Mesendoderm (in vitro differentiated cells): ENCODE data around the gene TM9SF4. TPM values are rescaled to one million over a fixed set of nuclear protein-coding genes. Genes with fewer than 3 reads are reported as not detected.

Experiments
- DNase-seq: peaks from one replicate; pipeline ENCODE4 v3.0.0; 2013
- H2AK5ac ChIP-seq: 2 replicates; pipeline ENCODE4 v1.6.1; 2013; ENCODE audit warnings: low read length, inconsistent platforms
- H2BK120ac ChIP-seq: 2 replicates; pipeline ENCODE4 v1.6.1; 2013; ENCODE audit warnings: low read depth, mild to moderate bottlenecking, low read length, moderate library complexity, mixed read lengths
- H2BK15ac ChIP-seq: replicated peaks from 2 replicates; pipeline ENCODE4 v1.6.1; 2013; ENCODE audit warnings: low read depth, mild to moderate bottlenecking, moderate library complexity
- H2BK5ac ChIP-seq: 2 replicates; pipeline ENCODE4 v1.6.1; 2013; ENCODE audit warnings: low read length, inconsistent platforms
- H3K18ac ChIP-seq: 2 replicates; pipeline ENCODE4 v1.6.1; 2013; ENCODE audit warnings: mild to moderate bottlenecking, low read length, mixed read lengths
- H3K23ac ChIP-seq: one replicate; pipeline ENCODE4 v1.6.1; 2013; ENCODE audit warnings: low read length
- H3K27ac ChIP-seq: 2 replicates; pipeline ENCODE4 v1.5.1; 2013; ENCODE audit warnings: low read depth, mild to moderate bottlenecking, inconsistent platforms, low read length, moderate library complexity
- H3K27me3 ChIP-seq: 2 replicates; pipeline ENCODE4 v1.6.1; 2013; ENCODE audit warnings: low read length, control low read depth, mild to moderate bottlenecking, inconsistent platforms; ENCODE audit not compliant: insufficient read depth, poor library complexity
- H3K36me3 ChIP-seq: 2 replicates; pipeline ENCODE4 v1.6.1; 2013; ENCODE audit warnings: low read length, inconsistent platforms; ENCODE audit not compliant: control insufficient read depth, insufficient read depth
- H3K4ac ChIP-seq: one replicate; pipeline ENCODE4 v1.6.1; 2013; ENCODE audit warnings: low read depth, mild to moderate bottlenecking, low read length, moderate library complexity
- H3K4me1 ChIP-seq: 2 replicates; pipeline ENCODE4 v1.6.1; 2013; ENCODE audit warnings: low read depth, low read length, inconsistent platforms; ENCODE audit not compliant: control insufficient read depth
- H3K4me2 ChIP-seq: 2 replicates; pipeline ENCODE4 v1.6.1; 2013; ENCODE audit warnings: low read length
- H3K4me3 ChIP-seq: 2 replicates; pipeline ENCODE4 v1.5.1; 2013; ENCODE audit warnings: mild to moderate bottlenecking, low read length
- H3K56ac ChIP-seq: one replicate; pipeline ENCODE4 v1.6.1; 2013; ENCODE audit warnings: low read length
- H3K79me1 ChIP-seq: 2 replicates; pipeline ENCODE4 v1.6.1; 2013; ENCODE audit warnings: low read length, inconsistent platforms
- H3K79me2 ChIP-seq: 2 replicates; pipeline ENCODE4 v1.6.1; 2013; ENCODE audit warnings: mild to moderate bottlenecking, low read length; ENCODE audit not compliant: control insufficient read depth, insufficient read depth
- H3K9ac ChIP-seq: 2 replicates; pipeline ENCODE4 v1.6.1; 2013; ENCODE audit warnings: low read length, inconsistent platforms
- H4K5ac ChIP-seq: one replicate; pipeline ENCODE4 v1.6.1; 2013; ENCODE audit warnings: low read length
- H4K8ac ChIP-seq: one replicate; pipeline ENCODE4 v1.6.1; 2013; ENCODE audit warnings: low read depth, mild to moderate bottlenecking, control low read depth, low read length, moderate library complexity
- WGBS: extraction: QIAGEN DNeasy Blood & Tissue Kit; methylation state at CpG from one replicate; pipeline ENCODE4 v1.1.7; 2013; ENCODE audit warnings: low lambda C conversion rate, missing lambda C conversion rate; ENCODE audit not compliant: insufficient coverage; ENCODE audit errors: extremely low coverage; 5-methylcytosine and 5-hydroxymethylcytosine counted together
- polyA plus RNA-seq, 2 experiments: library from polyadenylated mRNA; stranded (reverse); fragments of 200-250 nt; gene quantifications; one replicate each; pipeline ENCODE4 v1.2.3, GENCODE V29; 2013

The TM9SF4 gene
- 31.3 TPM for polyA plus RNA-seq (2013, experiment 1 of 2)
- 33.4 TPM for polyA plus RNA-seq (2013, experiment 2 of 2)

GRCh38 chr20:32109392-32110172 is at the start of gene TM9SF4:
TSS of gene TM9SF4 (plus strand) at chr20:32109714. CDS start at chr20:32109741, 27 bp downstream.
- Histone ChIP-seq H3K9ac (peak within 1 kb of the TSS; percentile 77), H3K56ac (peak within 1 kb of the TSS; percentile 100), H3K4me2 (peak within 1 kb of the TSS; percentile 71), H3K4me3 (peak within 1 kb of the TSS; percentile 73), H2BK5ac (peak within 1 kb of the TSS; percentile 99), H3K27ac (peak within 1 kb of the TSS; percentile 85), H2BK120ac (no peak within 1 kb of the TSS), H3K23ac (peak within 1 kb of the TSS; percentile 96), H3K4me1 (peaks cover 2% of the 10 kb centered on the region), H4K5ac (peak within 1 kb of the TSS; percentile 100), H3K79me2 (peaks cover 34% of the 10 kb centered on the region), H3K27me3 (no peaks in the 10 kb centered on the region), H4K8ac (peak within 1 kb of the TSS; percentile 39), H3K79me1 (peaks cover 17% of the 10 kb centered on the region), H2BK15ac (no peak within 1 kb of the TSS), H3K36me3 (no peaks in the 10 kb centered on the region), H3K4ac (peak within 1 kb of the TSS; percentile 22), H3K18ac (peak within 1 kb of the TSS; percentile 15), H2AK5ac (peak within 1 kb of the TSS; percentile 57)
- no CpG with 5 or more reads among the region's 38 CpGs for WGBS
- peak; percentile 98 for DNase-seq

- Histone ChIP-seq H3K4me3 (no peak overlapping the region), H3K56ac (no peak overlapping the region)
- no CpG with 5 or more reads among the region's 4 CpGs for WGBS
Measured at GRCh38 chr20:32062776-32063170, 46.7 kb upstream of the TM9SF4 start.

GRCh38 chr20:32063695-32064094 is 45.8 kb upstream of the TM9SF4 start:
- Histone ChIP-seq H3K23ac (no peak overlapping the region), H4K5ac (no peak overlapping the region), H2BK15ac (no peak overlapping the region), H2BK120ac (no peak overlapping the region), H3K56ac (no peak overlapping the region), H3K4me2 (no peak overlapping the region), H2AK5ac (no peak overlapping the region), H3K4ac (no peak overlapping the region), H3K36me3 (no peaks in the 10 kb centered on the region), H3K4me3 (no peak overlapping the region), H3K27me3 (no peaks in the 10 kb centered on the region), H3K27ac (no peak overlapping the region), H3K4me1 (no peaks in the 10 kb centered on the region), H2BK5ac (no peak overlapping the region), H3K9ac (no peak overlapping the region), H3K79me2 (no peaks in the 10 kb centered on the region), H3K79me1 (no peaks in the 10 kb centered on the region), H4K8ac (no peak overlapping the region), H3K18ac (no peak overlapping the region)
- WGBS = no CpG with 5 or more reads among the region's 4 CpGs
- DNase-seq = no peak

More at GRCh38 chr20:32062776-32063170, 46.7 kb upstream of the TM9SF4 start:
- Histone ChIP-seq H3K4ac (no peak overlapping the region), H3K27ac (no peak overlapping the region), H2BK120ac (no peak overlapping the region), H3K23ac (no peak overlapping the region), H4K8ac (no peak overlapping the region), H3K79me1 (no peaks in the 10 kb centered on the region), H3K4me2 (no peak overlapping the region), H3K27me3 (no peaks in the 10 kb centered on the region), H3K79me2 (no peaks in the 10 kb centered on the region), H3K4me1 (no peaks in the 10 kb centered on the region), H2AK5ac (no peak overlapping the region), H3K36me3 (no peaks in the 10 kb centered on the region), H2BK15ac (no peak overlapping the region), H3K18ac (no peak overlapping the region), H3K9ac (no peak overlapping the region), H2BK5ac (no peak overlapping the region), H4K5ac (no peak overlapping the region)
- DNase-seq = no peak

GRCh38 chr20:32064667-32065066 is 44.8 kb upstream of the TM9SF4 start:
- H3K4me2 ChIP-seq = no peak overlapping the region
- no peak overlapping the region for H3K4ac ChIP-seq
- DNase-seq = no peak
- H3K27me3 ChIP-seq = no peaks in the 10 kb centered on the region
- no peak overlapping the region for H3K4me3 ChIP-seq
- no peaks in the 10 kb centered on the region for H3K36me3 ChIP-seq
- no peaks in the 10 kb centered on the region for H3K79me1 ChIP-seq
- H2AK5ac ChIP-seq = no peak overlapping the region
- H2BK5ac ChIP-seq = no peak overlapping the region
- no peak overlapping the region for H3K56ac ChIP-seq
- no CpG with 5 or more reads among the region's 7 CpGs for WGBS
- H3K23ac ChIP-seq = no peak overlapping the region
- no peak overlapping the region for H2BK120ac ChIP-seq
- no peak overlapping the region for H2BK15ac ChIP-seq
- H4K8ac ChIP-seq = no peak overlapping the region
- H3K4me1 ChIP-seq = no peaks in the 10 kb centered on the region
- H3K18ac ChIP-seq = no peak overlapping the region
- H3K9ac ChIP-seq = no peak overlapping the region
- H3K79me2 ChIP-seq = no peaks in the 10 kb centered on the region
- H3K27ac ChIP-seq = no peak overlapping the region
- no peak overlapping the region for H4K5ac ChIP-seq

GRCh38 chr20:32067234-32067821 is 42.2 kb upstream of the TM9SF4 start:
- Histone ChIP-seq H3K4me1 (no peaks in the 10 kb centered on the region), H4K5ac (no peak overlapping the region), H2BK120ac (no peak overlapping the region), H3K79me1 (no peaks in the 10 kb centered on the region), H3K9ac (no peak overlapping the region), H3K27ac (no peak overlapping the region), H3K4ac (no peak overlapping the region), H3K27me3 (no peaks in the 10 kb centered on the region), H2AK5ac (no peak overlapping the region), H3K79me2 (no peaks in the 10 kb centered on the region), H3K36me3 (no peaks in the 10 kb centered on the region), H3K4me2 (no peak overlapping the region), H3K23ac (no peak overlapping the region), H3K18ac (no peak overlapping the region), H2BK5ac (no peak overlapping the region), H4K8ac (no peak overlapping the region), H3K4me3 (no peak overlapping the region), H2BK15ac (no peak overlapping the region), H3K56ac (no peak overlapping the region)
- WGBS = no CpG with 5 or more reads among the region's 6 CpGs
- DNase-seq = no peak
